RWPE1 (cell line): ENCODE measurements around the gene TSPAN11.

ENCODE experiments used
- CTCF ChIA-PET: fragments of 350-600 bp; sonication (Branson Sonifier 250); formaldehyde crosslinking; extraction: SDS; loops from one replicate; lab custom pipeline; 2021; lab: Yijun Ruan, JAX
- POLR2A ChIA-PET: fragments of 400-600 bp; formaldehyde crosslinking; extraction: SDS; loops from one replicate; lab custom pipeline; 2020; ENCODE audit warnings: antibody characterized with exemption; ENCODE audit not compliant: low non-redundant PET; lab: Yijun Ruan, JAX
- DNase-seq: peaks from one replicate; pipeline ENCODE4 v3.0.0; 2012; ENCODE audit warnings: low spot score
- H3K27ac ChIP-seq: fragments of 450-650 bp; 2 replicates; pipeline ENCODE4 v1.5.1; 2017
- TF ChIP-seq, protein P1 (sequence below): fragments of 450-650 bp; conservative IDR thresholded peaks from 2 replicates; pipeline ENCODE4 v1.5.1; 2017; ENCODE audit warnings: low read depth, mild to moderate bottlenecking

Gene TSPAN11

DNA sequence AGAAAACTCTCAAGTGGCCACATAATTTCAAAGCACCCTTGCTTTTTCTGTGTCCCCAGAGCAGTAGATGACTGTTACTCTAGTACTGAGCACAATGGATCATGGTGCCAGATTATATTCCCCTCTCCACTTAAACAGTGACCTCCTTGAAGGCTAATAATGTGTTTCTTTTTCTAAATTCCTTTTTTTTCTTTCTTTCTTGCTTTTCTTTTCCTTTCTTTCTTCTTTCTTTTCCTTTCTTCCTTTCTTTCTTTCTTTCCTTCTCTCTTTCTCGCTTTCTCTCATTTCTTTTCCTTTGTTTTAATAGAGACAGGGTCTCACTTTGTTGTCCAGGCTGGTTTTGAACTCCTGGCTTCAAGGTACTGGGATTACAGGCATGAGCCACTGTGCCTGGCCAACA lies 26.2 kb upstream of the TSPAN11 start:
- TF ChIP-seq, protein P1, sequence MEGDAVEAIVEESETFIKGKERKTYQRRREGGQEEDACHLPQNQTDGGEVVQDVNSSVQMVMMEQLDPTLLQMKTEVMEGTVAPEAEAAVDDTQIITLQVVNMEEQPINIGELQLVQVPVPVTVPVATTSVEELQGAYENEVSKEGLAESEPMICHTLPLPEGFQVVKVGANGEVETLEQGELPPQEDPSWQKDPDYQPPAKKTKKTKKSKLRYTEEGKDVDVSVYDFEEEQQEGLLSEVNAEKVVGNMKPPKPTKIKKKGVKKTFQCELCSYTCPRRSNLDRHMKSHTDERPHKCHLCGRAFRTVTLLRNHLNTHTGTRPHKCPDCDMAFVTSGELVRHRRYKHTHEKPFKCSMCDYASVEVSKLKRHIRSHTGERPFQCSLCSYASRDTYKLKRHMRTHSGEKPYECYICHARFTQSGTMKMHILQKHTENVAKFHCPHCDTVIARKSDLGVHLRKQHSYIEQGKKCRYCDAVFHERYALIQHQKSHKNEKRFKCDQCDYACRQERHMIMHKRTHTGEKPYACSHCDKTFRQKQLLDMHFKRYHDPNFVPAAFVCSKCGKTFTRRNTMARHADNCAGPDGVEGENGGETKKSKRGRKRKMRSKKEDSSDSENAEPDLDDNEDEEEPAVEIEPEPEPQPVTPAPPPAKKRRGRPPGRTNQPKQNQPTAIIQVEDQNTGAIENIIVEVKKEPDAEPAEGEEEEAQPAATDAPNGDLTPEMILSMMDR, result no peak
- ChIA-PET CTCF (no interaction called here), POLR2A (no interaction called here)
- no peak for DNase-seq
- H3K27ac ChIP-seq, result no peak overlapping the region

DNA sequence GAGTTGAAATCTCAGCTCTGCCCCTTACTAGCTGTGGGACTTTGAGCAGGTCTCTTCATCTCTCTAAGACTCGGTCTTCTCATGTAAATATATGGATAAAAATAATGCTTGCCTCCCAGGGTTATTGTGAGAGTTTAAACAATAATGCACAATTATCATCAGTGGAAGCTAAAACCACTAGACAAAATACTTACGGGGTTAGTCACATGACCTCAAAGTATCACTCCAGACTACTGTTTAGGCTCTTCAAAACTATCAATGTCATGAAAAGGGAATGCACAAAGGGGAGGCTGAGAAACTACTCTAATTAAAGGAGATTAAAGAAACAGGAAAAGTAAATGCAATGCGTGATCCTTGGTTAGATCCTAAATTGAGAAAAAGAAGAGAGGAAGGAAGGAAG lies 24.5 kb upstream of the TSPAN11 start:
- no peak overlapping the region for H3K27ac ChIP-seq
- TF ChIP-seq, protein P1, result no peak
- POLR2A ChIA-PET, result no interaction called here
- CTCF ChIA-PET, result no interaction called here
- DNase-seq, result no peak

- no peak overlapping the region for H3K27ac ChIP-seq
- no peak for DNase-seq
- TF ChIP-seq, protein P1, result no peak
- ChIA-PET POLR2A (no interaction called here), CTCF (no interaction called here)
These were observed 24.0 kb upstream of the TSPAN11 start for GRCh38 chr12:30902596-30902995.

- no peak overlapping the region for H3K27ac ChIP-seq
- DNase-seq, result no peak
- TF ChIP-seq, protein P1, result no peak
- CTCF ChIA-PET, result no interaction called here
- POLR2A ChIA-PET, result no interaction called here
These were observed 21.0 kb upstream of the TSPAN11 start for GRCh38 chr12:30905463-30906009.

- TF ChIP-seq, protein P1, result no peak
- CTCF ChIA-PET, result no interaction called here
- no peak for DNase-seq
- POLR2A ChIA-PET, result no interaction called here
- no peak overlapping the region for H3K27ac ChIP-seq
These were observed 18.3 kb upstream of the TSPAN11 start for GRCh38 chr12:30908076-30908721.

- TF ChIP-seq, protein P1, result no peak
- ChIA-PET POLR2A (no interaction called here), CTCF (no interaction called here)
- no peak overlapping the region for H3K27ac ChIP-seq
- DNase-seq, result no peak
These were observed 17.7 kb upstream of the TSPAN11 start for GRCh38 chr12:30908722-30909348.
